HG02981 (cell line): ENCODE measurements around the gene PRXL2B.
A peak's percentile ranks its signal among the peaks of the same experiment; 100 is the strongest.
"Not testable (repeated sequence)": the region's sequence is repeated elsewhere in the genome, so short reads cannot be mapped to it uniquely, and the experiment has no call there.

Experiments used
- ATAC-seq: cut with Tn5 transposase; IDR thresholded peaks from one replicate; pipeline ENCODE4 v1.9.1; 2021; ENCODE audit warnings: mild to moderate bottlenecking, moderate library complexity; ENCODE audit not compliant: unreplicated experiment

The PRXL2B gene

DNA sequence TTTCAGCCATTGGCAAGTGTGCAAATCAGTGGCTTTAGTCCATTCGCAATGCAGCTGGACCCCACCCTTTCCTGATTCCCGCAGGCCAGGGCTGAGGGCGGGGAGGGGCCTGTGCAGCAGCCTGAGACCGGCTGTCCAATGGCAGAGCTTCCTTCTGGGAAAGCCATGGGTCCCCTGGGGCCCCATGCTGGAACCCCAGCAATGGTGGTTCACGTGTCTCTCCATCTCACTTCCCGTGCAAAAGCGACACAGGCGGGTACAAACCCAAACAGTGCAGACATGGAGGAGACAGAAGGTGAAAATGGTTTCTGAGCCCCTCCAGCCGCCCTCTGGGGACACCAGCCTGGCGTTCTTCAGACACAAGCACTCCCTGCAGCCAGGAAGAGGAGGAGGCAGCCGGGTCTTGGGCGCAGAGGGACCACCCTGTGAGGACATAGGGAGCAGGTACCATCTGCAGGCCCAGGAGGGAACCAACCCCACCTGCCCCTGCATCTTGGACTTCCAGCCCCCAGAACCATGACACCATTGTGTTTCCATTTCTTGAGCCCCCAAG is 36.2 kb upstream of the PRXL2B start:
- not testable (repeated sequence) for ATAC-seq

GRCh38 chr1:2551544-2551943 is 35.0 kb upstream of the PRXL2B start:
- ATAC-seq: not testable (repeated sequence)

DNA sequence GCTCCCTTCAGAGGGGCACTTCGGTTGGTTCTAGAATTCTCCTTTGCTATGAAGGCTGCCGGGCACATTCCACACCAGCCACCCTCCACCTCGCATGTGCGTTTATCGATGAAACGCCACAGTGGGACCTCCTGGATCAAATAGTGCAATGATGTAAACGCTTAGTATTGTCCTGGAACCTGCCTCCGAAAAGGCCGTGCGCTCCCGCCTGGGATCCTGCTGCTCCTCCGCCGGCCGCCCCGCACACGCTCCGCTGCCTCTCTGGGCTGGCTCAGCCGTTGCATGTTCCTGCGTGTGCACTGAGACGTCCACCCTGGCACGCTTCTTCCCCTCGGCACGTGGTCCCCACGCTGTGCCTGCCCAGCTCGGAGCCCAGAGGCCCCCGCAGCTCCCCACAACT is 34.4 kb upstream of the PRXL2B start:
- ATAC-seq: no peak

DNA sequence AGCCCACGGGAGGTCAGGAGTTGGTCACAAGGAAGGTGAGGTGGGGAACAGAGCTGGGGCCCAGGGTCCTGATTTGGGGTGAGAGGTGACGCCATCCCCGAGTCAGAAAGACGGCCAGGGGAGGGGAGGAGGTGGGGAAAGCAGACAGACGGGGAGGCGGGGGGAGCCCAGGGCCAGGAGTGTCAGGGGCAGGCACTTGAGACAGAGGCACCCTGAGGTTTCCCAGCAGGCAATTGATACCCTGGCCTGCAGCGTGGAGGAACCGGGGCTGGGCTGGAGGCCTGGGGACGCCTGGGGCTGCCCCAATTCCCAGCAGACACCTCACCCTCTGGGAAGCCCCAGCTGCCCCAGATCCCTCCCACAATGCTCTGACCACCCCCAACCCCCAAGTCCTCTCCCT is 33.5 kb upstream of the PRXL2B start:
- ATAC-seq: not testable (repeated sequence)

DNA sequence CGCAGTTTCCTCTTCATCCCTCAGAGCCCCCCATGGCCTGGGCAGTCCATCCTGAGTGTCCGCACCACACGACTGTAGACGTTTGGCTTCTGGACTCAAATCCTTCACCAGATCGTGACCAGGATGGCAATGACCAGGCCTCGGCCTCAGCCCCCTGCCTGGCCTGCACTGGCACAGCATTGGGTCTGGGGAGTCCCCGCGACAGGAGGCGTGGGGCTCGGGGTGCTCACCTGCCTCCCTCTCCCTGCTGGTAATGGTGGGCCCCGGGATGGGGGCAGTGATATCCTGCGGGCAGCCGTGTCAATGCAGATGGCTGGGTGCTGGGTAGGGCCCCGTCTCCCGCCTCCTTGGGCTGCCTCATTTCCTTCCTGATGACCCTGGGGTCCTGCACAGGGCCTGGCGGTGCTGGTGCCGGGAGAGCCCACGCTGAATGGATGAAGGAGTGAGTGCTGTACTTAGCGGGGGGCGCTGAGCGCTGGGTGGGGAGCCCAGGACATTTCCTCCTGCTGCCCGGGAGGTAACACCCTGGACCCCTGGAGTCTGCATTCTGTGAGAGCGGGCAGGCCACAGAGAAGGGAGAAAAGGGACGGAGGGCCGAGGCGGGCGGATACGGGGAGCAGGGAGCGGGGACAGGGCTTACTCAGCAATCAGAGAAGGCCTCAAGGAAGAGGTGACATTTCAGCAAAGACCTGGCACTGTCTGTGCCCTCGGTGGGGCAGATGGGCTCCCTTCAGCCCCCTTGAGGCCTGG is 32.5 kb upstream of the PRXL2B start:
- ATAC-seq: no peak

- ATAC-seq: no peak
Measured at GRCh38 chr1:2554621-2555387, 31.8 kb upstream of the PRXL2B start.

GRCh38 chr1:2555634-2556276 is 30.8 kb upstream of the PRXL2B start:
- peak; percentile 43 for ATAC-seq

GRCh38 chr1:2556277-2556677 is 30.3 kb upstream of the PRXL2B start, which contains the start of gene TNFRSF14:
Gene TNFRSF14, plus strand, starts transcription at chr1:2556371. Its CDS starts 294 bp downstream, at chr1:2556665.
- peak; percentile 33 for ATAC-seq

- ATAC-seq: no peak
Measured at GRCh38 chr1:2556678-2557481, 29.7 kb upstream of the PRXL2B start.

GRCh38 chr1:2557482-2558400 is 28.8 kb upstream of the PRXL2B start:
- ATAC-seq: no peak

- no peak for ATAC-seq
Measured at GRCh38 chr1:2558420-2558819, 28.2 kb upstream of the PRXL2B start.

- ATAC-seq: no peak
Measured at GRCh38 chr1:2558861-2559260, 27.7 kb upstream of the PRXL2B start.

GRCh38 chr1:2559509-2560298 is 26.9 kb upstream of the PRXL2B start:
- ATAC-seq: no peak

- no peak for ATAC-seq
Measured at GRCh38 chr1:2560299-2561073, 26.1 kb upstream of the PRXL2B start.

GRCh38 chr1:2561446-2561845 is 25.1 kb upstream of the PRXL2B start:
- no peak for ATAC-seq

DNA sequence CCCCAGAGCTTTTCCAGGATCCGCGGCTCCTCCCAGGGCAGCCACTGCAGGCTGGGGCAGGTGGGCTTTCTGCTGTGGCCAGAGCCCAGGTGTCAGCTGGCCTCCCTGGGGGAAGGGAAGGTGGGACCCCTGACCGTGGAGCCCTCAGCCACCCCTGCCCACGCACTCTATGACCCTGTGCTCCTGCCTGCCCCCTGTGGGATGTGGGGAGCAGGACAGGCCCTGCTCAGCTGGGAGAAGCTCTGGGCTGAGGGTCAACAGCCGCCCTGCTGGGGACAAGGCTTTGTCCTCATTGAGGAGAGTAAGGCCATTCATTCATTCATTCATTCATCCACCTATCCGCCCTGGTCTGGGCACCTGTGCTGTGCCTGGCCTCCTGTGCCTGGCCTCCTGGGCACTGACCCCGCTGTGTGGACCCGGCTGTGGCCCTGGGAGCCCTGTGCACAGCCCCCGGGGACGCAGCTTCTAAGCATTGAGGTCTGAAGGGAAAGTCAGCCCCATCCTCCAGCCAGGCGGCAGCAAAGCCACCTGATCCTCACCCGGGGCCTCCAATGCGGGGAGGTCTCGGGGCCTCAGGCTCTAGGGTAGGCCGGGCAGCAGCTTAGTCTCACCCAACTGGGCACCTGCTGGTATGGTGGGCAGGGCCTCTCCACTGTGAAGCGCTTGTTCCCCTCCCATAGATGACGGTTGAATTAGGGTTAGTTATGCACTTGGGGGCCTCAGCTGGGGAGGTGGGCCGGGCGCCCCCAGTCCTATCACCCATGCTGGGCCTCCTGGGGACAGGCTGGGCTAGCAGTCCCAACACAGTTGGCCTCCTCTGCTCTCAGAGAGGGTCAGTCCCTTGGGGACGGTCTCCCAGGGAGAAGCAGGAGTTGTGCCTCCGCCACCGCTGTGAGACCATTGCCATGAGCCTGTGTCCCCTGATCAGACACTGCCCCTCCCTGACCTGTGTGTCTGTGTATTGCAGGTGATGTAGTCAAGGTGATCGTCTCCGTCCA is 24.4 kb upstream of the PRXL2B start:
- no peak for ATAC-seq

DNA sequence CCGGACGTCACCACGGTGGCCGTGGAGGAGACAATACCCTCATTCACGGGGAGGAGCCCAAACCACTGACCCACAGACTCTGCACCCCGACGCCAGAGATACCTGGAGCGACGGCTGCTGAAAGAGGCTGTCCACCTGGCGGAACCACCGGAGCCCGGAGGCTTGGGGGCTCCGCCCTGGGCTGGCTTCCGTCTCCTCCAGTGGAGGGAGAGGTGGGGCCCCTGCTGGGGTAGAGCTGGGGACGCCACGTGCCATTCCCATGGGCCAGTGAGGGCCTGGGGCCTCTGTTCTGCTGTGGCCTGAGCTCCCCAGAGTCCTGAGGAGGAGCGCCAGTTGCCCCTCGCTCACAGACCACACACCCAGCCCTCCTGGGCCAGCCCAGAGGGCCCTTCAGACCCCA is 23.4 kb upstream of the PRXL2B start:
- no peak for ATAC-seq
